ENCODE results near the gene SPDYE5.
"Not testable (repeated sequence)": the region's sequence is repeated elsewhere in the genome, so short reads cannot be mapped to it uniquely, and the experiment has no call there.

DNA sequence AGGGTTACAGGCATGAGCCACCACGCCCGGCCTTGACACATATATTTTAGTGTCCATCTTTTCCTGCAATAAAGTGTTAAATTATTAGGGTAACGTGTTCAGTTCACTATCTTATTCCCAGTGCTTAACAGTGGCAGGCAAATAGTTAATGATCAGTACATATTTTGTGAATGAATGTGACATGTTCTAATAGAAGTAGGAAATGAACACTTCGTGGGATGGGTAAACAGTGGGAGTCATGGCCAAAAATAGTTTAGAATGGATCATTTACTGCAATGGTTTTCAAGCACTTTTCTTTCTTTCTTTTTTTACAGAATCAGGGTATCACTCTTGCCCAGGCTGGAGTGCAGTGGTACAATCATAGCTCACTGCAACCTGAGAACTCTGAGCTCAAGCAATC lies 22.0 kb upstream of the SPDYE5 start:
- TF ChIP-seq, protein P1, sequence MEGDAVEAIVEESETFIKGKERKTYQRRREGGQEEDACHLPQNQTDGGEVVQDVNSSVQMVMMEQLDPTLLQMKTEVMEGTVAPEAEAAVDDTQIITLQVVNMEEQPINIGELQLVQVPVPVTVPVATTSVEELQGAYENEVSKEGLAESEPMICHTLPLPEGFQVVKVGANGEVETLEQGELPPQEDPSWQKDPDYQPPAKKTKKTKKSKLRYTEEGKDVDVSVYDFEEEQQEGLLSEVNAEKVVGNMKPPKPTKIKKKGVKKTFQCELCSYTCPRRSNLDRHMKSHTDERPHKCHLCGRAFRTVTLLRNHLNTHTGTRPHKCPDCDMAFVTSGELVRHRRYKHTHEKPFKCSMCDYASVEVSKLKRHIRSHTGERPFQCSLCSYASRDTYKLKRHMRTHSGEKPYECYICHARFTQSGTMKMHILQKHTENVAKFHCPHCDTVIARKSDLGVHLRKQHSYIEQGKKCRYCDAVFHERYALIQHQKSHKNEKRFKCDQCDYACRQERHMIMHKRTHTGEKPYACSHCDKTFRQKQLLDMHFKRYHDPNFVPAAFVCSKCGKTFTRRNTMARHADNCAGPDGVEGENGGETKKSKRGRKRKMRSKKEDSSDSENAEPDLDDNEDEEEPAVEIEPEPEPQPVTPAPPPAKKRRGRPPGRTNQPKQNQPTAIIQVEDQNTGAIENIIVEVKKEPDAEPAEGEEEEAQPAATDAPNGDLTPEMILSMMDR (IDR thresholded peaks at IDR 0.05; ENCODE audit: insufficient read depth, low read depth, low read length), result not testable (repeated sequence)
- not testable (repeated sequence) for TF ChIP-seq EZH2 (IDR thresholded peaks at IDR 0.05; ENCODE audit: insufficient read depth, low read length)
